HepG2 (cell line): ENCODE data around the gene HYCC2.

ENCODE experiments used
- NR2F2 ChIP-seq: IDR thresholded peaks from 2 replicates; pipeline ENCODE4 v1.6.1; 2012; ENCODE audit warnings: low read depth, inconsistent platforms, borderline replicate concordance
- PCBP2 ChIP-seq: fragments of 200-400 bp; formaldehyde crosslinking; optimal IDR thresholded peaks from 2 replicates; pipeline ENCODE3; 2018; ENCODE audit warnings: low read length, low read depth; ENCODE audit not compliant: poor library complexity, severe bottlenecking
- REST ChIP-seq, 2 experiments: IDR thresholded peaks; 2 replicates each; pipeline ENCODE4 v1.6.1; 2011 to 2012; ENCODE audit warnings: low read length in 2 of 2, borderline replicate concordance in 1 of 2, low read depth in 1 of 2, mild to moderate bottlenecking in 1 of 2, moderate library complexity in 1 of 2
- SMARCE1 ChIP-seq: fragments of 450-650 bp; IDR thresholded peaks from 2 replicates; pipeline ENCODE4 v1.6.1; 2017; ENCODE audit warnings: borderline replicate concordance
- TBP ChIP-seq: sonication (generic); formaldehyde crosslinking; IDR thresholded peaks from 2 replicates; pipeline ENCODE4 v1.5.0; 2020; ENCODE audit warnings: missing genetic modification reagents
- ZNF501 ChIP-seq: sonication (generic); formaldehyde crosslinking; IDR thresholded peaks from 2 replicates; pipeline ENCODE4 v1.5.1; 2020; ENCODE audit warnings: mild to moderate bottlenecking, moderate library complexity, missing genetic modification reagents

- TF ChIP-seq ZNF501 (no peak), NR2F2 (no peak), PCBP2 (no peak), SMARCE1 (no peak), REST (IDR thresholded peaks at IDR 0.05; ENCODE audit: borderline replicate concordance in 1 of 2, low read depth in 1 of 2, low read length in 2 of 2) (no peak), TBP (no peak)
Observed at GRCh38 chr2:201107624-201108023, 36.2 kb upstream of the HYCC2 start.
